Measurements from ENCODE around the gene SAPCD1. TPM values are rescaled to one million over a fixed set of nuclear protein-coding genes. Genes with fewer than 3 reads are reported as not detected.

The SAPCD1 gene
- 0.47 TPM for total RNA-seq
- long read RNA-seq = 0 reads

DNA sequence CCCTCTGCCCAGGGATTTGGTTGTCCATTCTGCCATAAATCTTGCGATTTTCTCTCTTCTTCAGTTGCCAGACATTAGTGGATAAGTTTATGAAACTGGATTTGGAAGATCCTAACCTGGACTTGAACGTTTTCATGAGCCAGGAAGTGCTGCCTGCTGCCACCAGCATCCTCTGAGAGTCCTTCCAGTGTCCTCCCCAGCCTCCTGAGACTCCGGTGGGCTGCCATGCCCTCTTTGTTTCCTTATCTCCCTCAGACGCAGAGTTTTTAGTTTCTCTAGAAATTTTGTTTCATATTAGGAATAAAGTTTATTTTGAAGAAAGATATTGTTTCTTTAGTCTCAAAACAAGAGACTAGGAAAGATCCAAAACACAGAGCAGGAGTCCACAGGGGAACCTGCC lies at the start of gene SAPCD1:
SAPCD1 (plus strand) TSS at position 301 of the 400 bp plus-strand sequence. CDS start 399 bp downstream, outside the sequence.
- intact Hi-C loops (cut with micrococcal nuclease) = no loop called here
- DNase-seq = no peak
- no peak for ATAC-seq

DNA sequence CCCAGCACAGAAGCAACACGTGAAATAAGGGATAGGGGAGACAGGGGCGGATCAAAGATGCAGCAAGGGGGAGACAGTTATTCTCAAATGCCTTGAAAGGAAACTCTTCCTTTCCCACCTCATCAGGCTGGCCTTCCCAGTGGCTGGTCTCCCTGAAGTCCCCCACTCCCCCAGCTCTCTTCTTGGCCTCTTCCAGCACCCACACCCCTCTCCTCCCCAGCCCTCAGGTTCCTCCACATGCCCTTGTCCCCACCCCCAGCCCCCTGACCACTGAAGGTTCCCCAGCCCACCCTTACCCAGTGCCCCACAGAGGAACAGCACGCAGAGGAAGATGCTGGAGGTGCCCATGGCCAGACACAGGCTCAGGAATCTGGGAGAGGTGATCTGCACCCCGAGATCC lies 49.0 kb upstream of the SAPCD1 start:
- ATAC-seq = no peak
- intact Hi-C loops (cut with micrococcal nuclease) = no loop called here
- DNase-seq = no peak

DNA sequence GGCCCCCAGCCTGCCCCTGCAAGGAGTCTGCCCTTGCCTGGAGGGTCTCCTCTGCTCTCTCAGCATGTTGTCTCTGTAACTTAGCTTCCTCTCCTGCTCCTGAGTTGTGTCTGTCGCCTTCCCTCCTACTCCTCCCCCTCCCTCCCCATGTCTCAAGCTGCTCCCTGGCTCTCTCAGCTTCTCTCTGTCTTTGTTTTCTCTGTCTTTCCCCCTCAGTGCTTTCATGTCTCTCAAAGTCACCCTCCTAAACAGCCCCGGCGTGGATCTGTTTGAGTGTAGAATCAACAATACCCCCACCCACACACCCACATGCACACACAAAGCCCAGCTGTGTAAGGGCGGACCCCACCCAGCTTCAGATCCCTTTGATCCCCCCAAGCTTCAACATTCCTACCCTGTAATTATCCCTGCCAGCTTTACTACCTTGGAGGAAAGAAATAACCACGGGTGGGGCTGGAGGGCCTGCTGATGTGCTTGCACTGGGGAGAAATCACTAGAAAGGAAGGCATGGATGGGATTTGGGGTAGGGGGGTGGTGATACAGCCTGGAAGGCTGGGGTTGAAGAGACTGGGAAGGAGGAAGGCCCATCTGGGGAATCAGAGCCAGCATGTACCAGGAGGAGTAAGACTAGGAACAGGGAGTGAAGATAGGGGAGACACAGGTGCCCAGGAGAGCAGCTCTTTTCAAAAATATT lies 48.3 kb upstream of the SAPCD1 start:
- ATAC-seq (no peak), DNase-seq (no peak)
- intact Hi-C loops (cut with micrococcal nuclease) = no loop called here

DNA sequence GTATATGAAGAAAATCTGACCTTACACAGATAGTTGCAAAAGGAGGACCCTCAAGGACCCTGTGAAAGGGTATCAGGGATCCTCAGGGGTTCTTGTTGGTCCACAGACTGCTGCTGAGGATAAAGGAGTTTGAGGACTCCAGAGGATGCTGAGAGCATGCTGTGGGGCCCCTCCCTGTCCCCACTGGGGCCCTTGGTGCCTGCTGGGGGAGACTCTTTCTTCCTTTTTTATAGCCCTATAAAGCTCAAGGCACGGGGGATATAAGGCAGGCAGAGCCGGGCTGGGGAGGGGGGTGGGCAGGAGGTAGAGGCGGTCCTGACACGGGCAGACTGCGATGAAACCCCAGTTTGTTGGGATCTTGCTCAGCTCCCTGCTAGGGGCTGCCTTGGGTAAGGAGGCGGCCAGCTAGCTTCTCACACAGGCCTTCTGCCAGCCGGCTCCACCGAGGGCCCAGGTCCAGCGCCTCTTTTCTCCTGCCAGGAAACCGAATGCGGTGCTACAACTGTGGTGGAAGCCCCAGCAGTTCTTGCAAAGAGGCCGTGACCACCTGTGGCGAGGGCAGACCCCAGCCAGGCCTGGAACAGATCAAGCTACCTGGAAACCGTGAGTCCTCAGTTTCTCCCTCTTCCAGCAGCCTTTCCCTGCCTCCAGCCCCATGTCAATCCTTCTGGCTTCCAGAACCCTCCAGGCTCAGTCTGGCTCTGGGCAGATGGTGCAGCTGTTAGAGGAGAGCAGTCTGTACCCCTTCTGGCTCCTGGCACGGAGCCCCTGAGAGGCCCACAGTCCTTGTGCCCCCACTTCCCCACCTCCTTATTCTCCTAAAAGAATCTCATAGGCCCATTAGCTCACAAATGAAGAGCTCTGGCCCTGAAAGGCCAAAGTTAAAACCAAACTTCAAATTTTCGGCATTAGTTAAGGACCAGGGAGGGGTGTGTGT lies 47.2 kb upstream of the SAPCD1 start, which contains the start of gene LY6G6D:
LY6G6D (plus strand) TSS at position 327 of the 937 bp plus-strand sequence; CDS start at position 335, 8 bp downstream.
- no peak for DNase-seq
- ATAC-seq = no peak
- intact Hi-C loops (cut with micrococcal nuclease) = no loop called here

DNA sequence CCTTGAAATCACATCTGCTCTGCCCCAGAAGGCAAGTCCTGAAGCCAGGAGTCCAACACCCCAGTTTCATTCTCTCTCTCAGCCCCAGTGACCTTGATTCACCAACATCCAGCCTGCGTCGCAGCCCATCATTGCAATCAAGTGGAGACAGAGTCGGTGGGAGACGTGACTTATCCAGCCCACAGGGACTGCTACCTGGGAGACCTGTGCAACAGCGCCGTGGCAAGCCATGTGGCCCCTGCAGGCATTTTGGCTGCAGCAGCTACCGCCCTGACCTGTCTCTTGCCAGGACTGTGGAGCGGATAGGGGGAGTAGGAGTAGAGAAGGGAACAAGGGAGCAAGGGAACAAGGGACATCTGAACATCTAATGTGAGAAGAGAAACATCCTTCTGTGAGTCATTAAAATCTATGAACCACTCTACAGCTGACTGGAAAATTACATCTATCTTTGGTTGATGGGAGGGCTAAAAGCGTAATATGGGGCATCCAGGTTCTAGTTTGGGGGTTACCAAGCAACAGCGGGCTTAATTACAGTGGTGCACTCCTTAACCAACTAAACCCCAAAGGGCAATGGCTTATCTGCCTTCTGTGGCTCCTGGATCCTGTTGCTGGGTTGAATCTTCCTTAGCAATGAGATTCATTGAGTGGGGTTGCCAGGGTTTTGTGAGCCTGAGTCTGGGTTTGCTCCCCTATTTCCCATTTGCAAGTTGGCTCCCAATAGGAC lies 44.8 kb upstream of the SAPCD1 start:
- ATAC-seq (no peak), DNase-seq (no peak)
- intact Hi-C loops (cut with micrococcal nuclease) = no loop called here

DNA sequence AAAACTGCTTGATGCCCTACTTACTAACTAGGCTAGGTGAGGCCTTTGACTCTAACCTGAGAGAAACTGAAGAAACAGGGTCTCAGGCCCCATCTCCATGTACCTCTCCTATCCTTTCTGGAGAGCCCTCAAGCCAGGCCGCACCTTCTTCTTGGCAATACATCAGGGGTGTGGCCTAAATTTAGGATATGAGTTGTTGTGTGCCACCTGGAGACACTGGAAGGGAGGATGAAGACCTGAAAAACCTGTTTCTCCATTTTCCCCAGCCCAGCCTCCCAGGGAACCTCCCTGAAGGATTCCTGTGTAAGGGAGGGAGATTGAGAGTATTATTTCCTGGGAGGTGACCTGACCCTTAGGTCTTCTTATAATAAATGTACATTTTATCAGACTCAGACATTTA lies 44.2 kb upstream of the SAPCD1 start:
- DNase-seq (no peak), ATAC-seq (no peak)
- intact Hi-C loops (cut with micrococcal nuclease) = no loop called here

DNA sequence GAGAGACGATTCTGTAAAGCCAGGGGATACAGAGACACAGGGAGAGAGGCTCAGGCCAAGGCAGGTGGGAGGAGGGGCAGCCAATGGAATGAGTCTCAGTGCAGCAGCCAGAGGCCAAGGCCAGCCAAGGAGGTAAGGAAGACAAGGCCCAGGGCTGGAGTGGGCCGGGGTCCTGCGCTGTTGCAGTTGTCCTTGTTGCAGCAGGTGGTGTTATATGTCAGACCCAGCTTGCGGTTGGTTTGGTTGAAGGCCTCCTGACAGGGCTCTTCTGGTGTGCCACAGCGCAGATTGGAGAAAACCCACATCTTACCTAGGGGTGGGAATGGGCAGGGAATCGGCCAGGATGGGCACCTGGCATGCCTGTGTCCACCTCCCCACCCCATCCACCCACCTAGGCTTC lies 43.5 kb upstream of the SAPCD1 start:
- DNase-seq (no peak), ATAC-seq (no peak)
- intact Hi-C loops (cut with micrococcal nuclease) = no loop called here

DNA sequence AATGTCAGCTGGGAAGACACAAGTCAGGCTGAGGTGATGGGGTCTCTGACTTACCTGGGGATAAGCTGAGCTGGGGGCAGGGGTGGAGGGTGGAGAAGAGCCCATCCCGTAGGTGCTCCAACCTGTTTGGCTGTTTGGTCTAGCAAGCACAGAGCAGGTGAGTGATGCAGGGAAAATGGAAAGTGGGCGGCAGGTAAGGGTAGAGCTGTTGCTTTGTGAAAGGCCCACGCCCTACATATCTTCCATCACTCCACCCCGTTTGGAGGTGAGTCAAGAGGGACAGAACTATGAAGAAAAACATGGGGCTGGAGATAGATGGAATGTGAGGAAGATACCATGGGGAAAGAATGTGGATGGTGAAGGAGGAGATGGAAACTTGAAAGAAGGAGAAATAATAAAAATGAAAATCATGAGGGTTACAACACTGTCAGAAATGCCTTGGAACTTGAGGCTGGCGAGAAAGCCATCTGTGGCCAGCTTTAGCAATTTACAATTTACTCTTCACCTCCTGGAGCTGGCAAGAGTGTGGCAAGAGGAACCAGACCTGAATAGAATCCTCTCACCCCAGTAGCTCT lies 42.2 kb upstream of the SAPCD1 start:
- DNase-seq = no peak
- ATAC-seq = no peak
- intact Hi-C loops (cut with micrococcal nuclease) = no loop called here

DNA sequence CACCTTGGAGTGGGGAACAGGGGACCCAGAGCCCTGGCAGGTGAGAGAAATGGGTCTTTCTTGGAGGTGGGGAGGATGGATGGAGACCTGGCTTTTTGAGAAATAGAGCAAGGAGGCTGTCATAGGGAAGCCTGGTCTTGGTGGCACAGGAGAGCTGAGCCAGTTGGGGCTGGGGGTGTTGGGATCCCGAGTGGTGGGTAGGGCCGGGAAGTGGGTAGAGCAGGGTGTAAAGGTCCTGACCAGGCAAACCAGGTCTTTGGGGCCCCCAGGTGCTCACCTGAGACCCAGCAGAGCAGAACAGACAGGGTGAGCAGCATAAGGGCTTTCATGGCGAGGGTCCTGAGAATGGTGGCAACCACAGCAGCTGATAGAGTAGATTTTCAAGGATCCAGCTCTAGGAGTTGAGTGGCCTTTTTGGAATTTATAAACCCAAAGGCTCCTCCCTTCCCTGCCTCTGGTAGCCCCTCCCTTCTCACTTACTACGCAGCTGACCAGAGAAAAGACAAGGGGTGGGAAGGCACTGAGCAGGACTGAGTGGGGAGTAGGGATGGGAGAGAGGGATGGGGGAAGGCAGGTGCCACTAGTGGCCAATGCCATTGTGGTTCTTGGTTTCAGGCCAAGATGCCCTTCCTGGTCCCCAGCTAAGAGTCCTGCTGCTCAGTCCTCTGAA lies 41.0 kb upstream of the SAPCD1 start, which contains the start of gene LY6G6C:
LY6G6C (minus strand) TSS at position 396 of the 670 bp plus-strand sequence; CDS start at position 329, 67 bp downstream.
- no peak for DNase-seq
- ATAC-seq = no peak
- intact Hi-C loops (cut with micrococcal nuclease) = no loop called here

DNA sequence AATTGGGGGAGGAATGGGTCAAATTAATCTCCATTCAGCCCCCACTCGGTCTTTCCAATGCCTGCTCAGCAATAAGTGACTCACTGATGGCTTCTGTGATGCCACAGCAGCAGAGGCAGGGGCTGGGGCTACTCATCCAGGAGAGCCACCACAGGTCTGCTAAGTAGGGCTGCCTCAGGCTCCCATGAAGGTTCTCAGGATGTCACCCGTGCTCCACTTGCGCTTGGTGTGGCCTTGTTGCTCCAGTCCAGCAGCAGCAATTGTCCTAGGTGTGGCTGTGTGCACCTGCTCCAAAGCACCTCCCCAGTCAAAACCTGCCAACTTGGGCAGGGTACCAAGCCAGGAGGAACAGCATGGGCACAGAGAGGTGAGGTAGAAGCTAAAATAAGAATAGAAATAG lies 40.3 kb upstream of the SAPCD1 start:
- no peak for ATAC-seq
- no peak for DNase-seq
- intact Hi-C loops (cut with micrococcal nuclease) = no loop called here

DNA sequence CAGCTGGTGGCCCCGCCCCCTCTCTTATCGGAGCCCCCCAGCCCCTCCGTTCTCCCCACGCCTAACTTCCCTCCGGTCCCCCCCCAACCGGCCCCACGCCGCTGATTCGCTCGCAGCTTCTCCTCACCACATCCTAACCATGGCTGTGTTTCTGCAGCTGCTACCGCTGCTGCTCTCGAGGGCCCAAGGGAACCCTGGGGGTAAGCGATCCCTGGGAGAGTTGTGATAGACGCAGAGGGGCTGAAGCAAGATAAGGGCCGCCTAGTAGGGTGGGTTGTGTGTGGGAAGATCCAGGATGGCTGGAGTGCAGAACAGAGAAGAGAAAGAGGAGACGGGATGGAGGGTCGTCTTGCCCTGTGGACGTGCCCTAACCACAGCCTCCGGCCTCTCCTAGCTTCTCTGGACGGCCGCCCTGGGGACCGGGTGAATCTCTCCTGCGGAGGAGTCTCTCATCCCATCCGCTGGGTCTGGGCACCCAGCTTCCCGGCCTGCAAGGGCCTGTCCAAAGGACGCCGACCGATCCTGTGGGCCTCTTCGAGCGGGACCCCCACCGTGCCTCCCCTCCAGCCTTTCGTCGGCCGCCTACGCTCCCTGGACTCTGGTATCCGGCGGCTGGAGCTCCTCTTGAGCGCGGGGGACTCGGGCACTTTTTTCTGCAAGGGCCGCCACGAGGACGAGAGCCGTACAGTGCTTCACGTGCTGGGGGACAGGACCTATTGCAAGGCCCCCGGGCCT lies 39.0 kb upstream of the SAPCD1 start, which contains the start of gene MPIG6B:
MPIG6B (plus strand) TSS at position 129 of the 735 bp plus-strand sequence; CDS start at position 140, 11 bp downstream.
- intact Hi-C loops (cut with micrococcal nuclease) = no loop called here
- ATAC-seq (no peak), DNase-seq (no peak)

DNA sequence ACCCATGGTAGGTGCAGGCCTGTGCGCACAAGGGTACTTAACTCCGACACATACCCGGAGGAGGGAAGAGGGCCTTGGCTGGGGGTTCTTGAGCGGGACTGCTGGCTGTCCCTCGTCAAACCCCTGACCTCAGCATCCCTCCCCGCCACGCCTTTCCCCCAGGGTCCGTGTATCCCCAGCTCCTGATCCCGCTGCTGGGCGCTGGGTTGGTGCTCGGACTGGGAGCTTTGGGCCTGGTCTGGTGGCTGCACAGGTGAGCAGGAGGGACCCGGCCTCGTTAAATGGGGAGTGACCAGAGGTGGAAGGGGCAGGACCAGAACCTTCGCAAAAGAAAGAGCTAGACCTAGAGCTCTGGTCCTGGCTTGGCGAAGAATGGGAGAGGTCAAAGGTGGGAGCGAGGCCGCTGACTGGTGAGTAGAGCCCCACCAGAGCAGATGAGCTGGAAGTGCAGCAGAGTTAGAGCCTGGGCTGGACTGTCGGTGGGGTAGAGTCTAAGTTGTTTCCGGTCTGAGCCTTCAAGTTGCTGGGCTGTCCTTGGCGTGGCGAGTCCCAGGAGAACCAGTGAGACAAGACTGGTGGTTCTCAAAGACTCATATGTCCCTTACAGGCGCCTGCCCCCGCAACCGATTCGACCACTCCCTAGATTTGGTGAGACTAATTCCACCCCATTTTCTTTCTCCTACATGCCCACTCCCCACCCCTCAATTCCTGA lies 38.3 kb upstream of the SAPCD1 start:
- no peak for DNase-seq

DNA sequence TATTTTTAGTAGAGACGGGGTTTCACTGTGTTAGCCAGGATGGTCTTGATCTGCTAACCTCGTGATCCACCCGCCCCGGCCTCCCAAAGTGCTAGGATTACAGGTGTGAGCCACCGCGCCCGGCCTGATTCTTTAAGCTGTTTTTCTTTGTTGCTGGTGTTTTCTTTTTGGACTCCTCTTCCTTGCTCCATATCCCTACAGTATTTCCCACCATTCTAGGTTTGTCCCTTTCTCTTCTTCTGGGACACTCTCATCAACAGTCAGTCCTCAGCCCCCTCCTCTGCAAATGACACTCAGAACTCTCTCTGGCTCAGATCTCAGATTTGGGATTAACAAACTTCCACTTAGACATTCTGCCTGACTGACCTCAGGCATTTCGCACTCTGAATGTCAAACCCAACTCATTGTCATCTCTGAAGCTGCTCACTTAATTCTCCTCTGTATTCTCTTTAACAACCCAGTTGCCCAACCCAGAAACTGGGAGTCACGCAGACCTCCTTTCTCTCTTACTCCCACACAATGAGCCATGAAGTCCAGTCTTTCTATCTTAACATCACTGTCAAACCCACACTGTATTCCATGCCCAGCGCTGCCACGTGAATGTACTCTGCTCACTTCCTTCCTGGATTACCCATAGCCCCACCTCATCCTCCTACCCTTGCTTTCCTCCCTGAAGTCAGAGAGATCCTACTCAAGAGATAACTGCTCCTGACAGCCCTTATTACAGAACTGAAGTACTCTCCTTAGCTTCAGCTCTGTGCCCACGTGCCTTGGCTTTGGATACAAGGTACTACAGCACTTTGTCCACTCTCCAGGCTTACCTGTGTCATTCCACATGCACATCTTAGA lies 36.7 kb upstream of the SAPCD1 start:
- intact Hi-C loops (cut with micrococcal nuclease) = no loop called here
- ATAC-seq = no peak
- DNase-seq = no peak

More for the DNA sequence above, 38.3 kb upstream of the SAPCD1 start:
- intact Hi-C loops (cut with micrococcal nuclease) = no loop called here
- ATAC-seq = peak; percentile 7

DNA sequence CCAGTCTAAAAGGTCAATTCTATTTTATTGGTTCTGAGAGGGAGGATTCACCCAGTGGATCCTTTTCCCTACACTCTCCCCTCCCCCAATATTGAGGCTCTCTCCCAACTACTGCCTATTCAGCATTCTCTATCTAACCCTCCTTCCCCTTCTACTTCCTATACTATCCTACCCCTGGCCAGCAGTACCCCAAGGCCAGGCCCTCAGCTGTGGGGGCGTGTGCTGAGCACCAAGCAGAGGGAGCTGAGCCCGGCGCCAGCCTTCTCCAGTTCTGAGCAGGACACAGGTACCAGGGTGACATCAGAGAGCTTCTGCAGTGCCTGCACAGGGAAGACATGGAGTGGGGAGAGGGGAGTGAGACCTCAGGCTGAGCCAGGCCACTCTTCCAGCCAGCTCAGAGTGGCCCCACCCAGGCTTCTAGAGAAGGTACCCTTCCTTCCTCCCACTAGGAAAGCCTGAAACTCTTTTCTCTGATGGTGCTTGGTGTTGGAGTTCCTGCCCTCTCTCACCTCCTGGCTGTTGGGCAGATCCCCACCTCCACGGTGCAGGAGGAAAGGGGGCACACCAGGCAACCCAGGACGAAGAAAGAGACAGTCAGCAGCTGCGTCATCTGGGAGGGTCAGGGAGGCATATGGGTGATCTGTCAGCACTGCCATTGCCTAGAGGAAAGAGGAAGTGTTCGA lies 35.3 kb upstream of the SAPCD1 start:
- no peak for ATAC-seq
- intact Hi-C loops (cut with micrococcal nuclease) = no loop called here
- no peak for DNase-seq

DNA sequence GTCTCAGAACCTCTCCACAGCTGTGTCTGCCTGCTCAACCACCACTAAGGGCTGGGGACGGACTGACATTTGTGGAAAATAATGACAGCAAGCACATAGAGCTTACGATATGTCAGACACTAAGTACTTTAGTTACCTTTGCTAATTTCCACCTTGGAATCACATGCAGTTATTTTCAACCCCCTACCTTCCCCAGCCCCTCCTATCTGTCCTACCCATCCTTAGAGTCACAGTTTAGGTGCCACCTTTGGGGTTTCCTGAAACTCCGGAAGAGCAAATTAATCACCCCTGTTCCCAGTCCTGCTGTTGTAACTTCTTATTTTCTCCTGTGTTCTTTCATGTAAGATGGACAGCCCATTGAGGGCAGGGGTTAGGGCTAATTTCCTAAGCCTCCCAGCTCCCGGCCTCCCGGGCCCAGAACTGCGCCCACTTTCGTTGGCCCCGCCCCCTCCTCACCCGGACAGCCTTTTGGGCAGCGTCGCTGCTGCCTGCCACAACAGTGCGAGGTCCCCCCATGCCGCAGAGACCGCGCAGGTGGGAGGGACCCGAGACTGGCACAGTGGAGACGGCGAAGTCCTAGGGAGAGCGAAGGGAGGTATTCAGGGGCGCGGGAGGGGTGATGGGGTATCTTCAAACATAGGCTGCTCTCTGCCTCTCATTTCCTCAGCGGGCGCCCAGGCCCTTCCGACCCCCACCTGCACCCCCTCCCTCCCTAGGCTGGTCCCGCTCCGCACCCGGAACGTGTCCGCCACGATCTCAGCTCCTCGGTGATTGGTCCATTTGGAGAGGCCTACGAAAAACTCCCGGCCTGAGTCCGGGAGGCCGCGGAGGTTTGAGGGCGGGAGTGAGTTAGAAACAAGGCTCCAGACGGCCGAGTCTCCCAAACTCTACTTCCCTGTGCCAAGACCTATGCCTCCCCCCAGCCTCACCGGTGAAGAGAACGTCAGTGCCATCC lies 34.5 kb upstream of the SAPCD1 start:
- ATAC-seq (no peak), DNase-seq (no peak)
- intact Hi-C loops (cut with micrococcal nuclease) = no loop called here

Measured in left ventricle myocardium superior (tissue), 1 donor.